ENCODE measurements around the gene KCNK6.

The KCNK6 gene

DNA sequence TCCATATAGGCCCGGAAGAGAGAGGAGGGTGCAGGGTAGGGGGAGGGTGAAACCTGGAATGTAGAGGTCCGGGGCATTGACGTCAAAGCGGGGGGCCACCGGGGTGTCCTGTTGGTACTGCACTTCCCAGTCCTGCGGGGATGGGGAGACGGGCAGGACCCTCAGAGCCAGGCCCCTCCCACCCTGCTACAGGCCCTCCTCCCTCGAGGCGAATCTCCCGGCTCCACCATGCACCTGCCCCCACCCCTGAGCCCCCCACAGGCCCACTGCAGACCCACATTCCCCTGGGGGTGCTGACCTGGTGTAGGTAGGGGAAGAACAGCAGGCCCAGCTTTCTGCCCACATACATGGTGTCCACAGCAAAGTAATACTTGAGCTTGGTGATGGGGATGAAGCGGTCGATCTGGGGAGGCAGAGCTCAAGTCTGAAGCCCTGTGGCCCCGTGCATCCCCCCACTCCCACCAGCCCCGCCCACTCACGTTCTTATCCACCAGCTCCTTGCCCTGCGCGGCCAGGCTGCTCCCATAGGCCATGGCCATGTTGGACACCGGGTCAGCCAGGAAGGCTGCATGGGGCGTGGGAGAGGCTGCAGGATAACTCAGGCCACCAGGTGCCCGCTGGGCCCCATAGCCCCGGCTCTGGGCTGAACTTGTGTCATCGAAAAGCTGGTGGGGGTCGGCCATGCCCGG, 10.6 kb upstream of the KCNK6 start:
- no peak for ATAC-seq (ENCODE audit: insufficient read depth, low read depth)
- H3K27ac ChIP-seq (ENCODE audit: low read length), result no peak overlapping the region
- H3K27me3 ChIP-seq (ENCODE audit: insufficient read depth, low read length, poor library complexity), result no peaks in the 10 kb centered on the region
- TF ChIP-seq EZH2 (IDR thresholded peaks at IDR 0.05; ENCODE audit: borderline replicate concordance, low read depth, low read length, severe bottlenecking), result no peak
- TF ChIP-seq, protein P1, sequence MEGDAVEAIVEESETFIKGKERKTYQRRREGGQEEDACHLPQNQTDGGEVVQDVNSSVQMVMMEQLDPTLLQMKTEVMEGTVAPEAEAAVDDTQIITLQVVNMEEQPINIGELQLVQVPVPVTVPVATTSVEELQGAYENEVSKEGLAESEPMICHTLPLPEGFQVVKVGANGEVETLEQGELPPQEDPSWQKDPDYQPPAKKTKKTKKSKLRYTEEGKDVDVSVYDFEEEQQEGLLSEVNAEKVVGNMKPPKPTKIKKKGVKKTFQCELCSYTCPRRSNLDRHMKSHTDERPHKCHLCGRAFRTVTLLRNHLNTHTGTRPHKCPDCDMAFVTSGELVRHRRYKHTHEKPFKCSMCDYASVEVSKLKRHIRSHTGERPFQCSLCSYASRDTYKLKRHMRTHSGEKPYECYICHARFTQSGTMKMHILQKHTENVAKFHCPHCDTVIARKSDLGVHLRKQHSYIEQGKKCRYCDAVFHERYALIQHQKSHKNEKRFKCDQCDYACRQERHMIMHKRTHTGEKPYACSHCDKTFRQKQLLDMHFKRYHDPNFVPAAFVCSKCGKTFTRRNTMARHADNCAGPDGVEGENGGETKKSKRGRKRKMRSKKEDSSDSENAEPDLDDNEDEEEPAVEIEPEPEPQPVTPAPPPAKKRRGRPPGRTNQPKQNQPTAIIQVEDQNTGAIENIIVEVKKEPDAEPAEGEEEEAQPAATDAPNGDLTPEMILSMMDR (IDR thresholded peaks at IDR 0.05; ENCODE audit: borderline replicate concordance, extremely low read depth, low read length, poor library complexity, severe bottlenecking), result no peak
- H3K79me2 ChIP-seq (ENCODE audit: insufficient read depth, low read length), result peaks cover 24% of the 10 kb centered on the region
- H3K9me3 ChIP-seq (ENCODE audit: insufficient read depth, low read length, severe bottlenecking), result no peaks in the 10 kb centered on the region
- no peak overlapping the region for H3K9ac ChIP-seq (ENCODE audit: low read depth, low read length)
- H3K4me1 ChIP-seq (ENCODE audit: insufficient read depth, low read length), result no peaks in the 10 kb centered on the region
- no peak overlapping the region for H3K4me2 ChIP-seq (ENCODE audit: insufficient read depth, low read length)
- no peak overlapping the region for H3K4me3 ChIP-seq (ENCODE audit: low read depth in 1 of 2, low read length in 2 of 2)
- H4K20me1 ChIP-seq (ENCODE audit: insufficient read depth, low read length), result 0 out of 2 replicates have a peak, but pooled peaks cover 9% of the 10 kb centered on the region
- peaks cover 41% of the 10 kb centered on the region for H3K36me3 ChIP-seq (ENCODE audit: insufficient read depth, low read length)
- DNase-seq, result no peak
- H2AFZ ChIP-seq (ENCODE audit: low read depth, low read length), result no peak overlapping the region

DNA sequence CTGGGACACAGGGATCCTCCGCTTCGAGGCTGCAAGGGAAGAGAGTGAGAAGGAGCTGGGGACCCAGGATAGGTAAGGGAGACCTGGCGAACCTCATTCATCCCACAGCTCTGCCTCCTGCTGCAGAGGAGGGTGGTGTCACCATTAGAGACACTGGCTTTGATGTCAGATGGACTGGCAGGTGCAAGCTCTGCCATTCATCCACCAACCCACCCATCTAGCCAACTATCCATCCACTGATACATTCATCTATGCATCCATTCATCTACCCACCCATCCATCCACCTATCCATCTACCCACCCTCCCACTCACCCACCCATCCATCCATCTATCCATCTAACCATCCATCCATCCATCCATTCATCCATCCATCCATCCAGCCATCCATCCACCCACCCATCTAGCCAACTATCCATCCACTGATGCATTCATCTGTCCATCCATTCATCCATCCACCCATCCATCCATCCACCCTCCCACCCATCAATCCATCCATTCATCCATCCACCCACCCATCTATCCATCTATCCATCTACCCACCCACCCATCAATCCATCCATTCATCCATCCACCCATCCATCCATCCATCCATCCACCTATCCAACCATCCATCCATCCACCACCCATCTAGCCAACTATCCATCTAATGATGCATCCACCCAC, 9.9 kb upstream of the KCNK6 start:
- Histone ChIP-seq H3K9me3 (ENCODE audit: insufficient read depth, low read length, severe bottlenecking) (no peaks in the 10 kb centered on the region), H2AFZ (ENCODE audit: low read depth, low read length) (no peak overlapping the region), H3K4me2 (ENCODE audit: insufficient read depth, low read length) (no peak overlapping the region), H3K27me3 (ENCODE audit: insufficient read depth, low read length, poor library complexity) (no peaks in the 10 kb centered on the region), H3K4me3 (ENCODE audit: low read depth in 1 of 2, low read length in 2 of 2) (no peak overlapping the region), H3K79me2 (ENCODE audit: insufficient read depth, low read length) (peaks cover 30% of the 10 kb centered on the region), H4K20me1 (ENCODE audit: insufficient read depth, low read length) (0 out of 2 replicates have a peak, but pooled peaks cover 9% of the 10 kb centered on the region), H3K36me3 (ENCODE audit: insufficient read depth, low read length) (peaks cover 38% of the 10 kb centered on the region), H3K9ac (ENCODE audit: low read depth, low read length) (no peak overlapping the region), H3K27ac (ENCODE audit: low read length) (no peak overlapping the region), H3K4me1 (ENCODE audit: insufficient read depth, low read length) (peaks cover 5% of the 10 kb centered on the region)
- DNase-seq (no peak), ATAC-seq (ENCODE audit: insufficient read depth, low read depth) (no peak)
- TF ChIP-seq EZH2 (IDR thresholded peaks at IDR 0.05; ENCODE audit: borderline replicate concordance, low read depth, low read length, severe bottlenecking), result no peak
- TF ChIP-seq, protein P1 (IDR thresholded peaks at IDR 0.05; ENCODE audit: borderline replicate concordance, extremely low read depth, low read length, poor library complexity, severe bottlenecking), result no peak

GRCh38 chr19:38310279-38310670, 9.4 kb upstream of the KCNK6 start:
- TF ChIP-seq EZH2 (IDR thresholded peaks at IDR 0.05; ENCODE audit: borderline replicate concordance, low read depth, low read length, severe bottlenecking), result no peak
- TF ChIP-seq, protein P1 (IDR thresholded peaks at IDR 0.05; ENCODE audit: borderline replicate concordance, extremely low read depth, low read length, poor library complexity, severe bottlenecking), result no peak
- no peak overlapping the region for H3K4me2 ChIP-seq (ENCODE audit: insufficient read depth, low read length)

More at GRCh38 chr19:38310279-38310670, 9.4 kb upstream of the KCNK6 start:
- H3K36me3 ChIP-seq (ENCODE audit: insufficient read depth, low read length), result peaks cover 33% of the 10 kb centered on the region
- peaks cover 36% of the 10 kb centered on the region for H3K79me2 ChIP-seq (ENCODE audit: insufficient read depth, low read length)
- no peak for ATAC-seq (ENCODE audit: insufficient read depth, low read depth)
- no peak overlapping the region for H3K27ac ChIP-seq (ENCODE audit: low read length)
- H3K9me3 ChIP-seq (ENCODE audit: insufficient read depth, low read length, severe bottlenecking), result no peaks in the 10 kb centered on the region
- H3K4me3 ChIP-seq (ENCODE audit: low read depth in 1 of 2, low read length in 2 of 2), result no peak overlapping the region
- H4K20me1 ChIP-seq (ENCODE audit: insufficient read depth, low read length), result 0 out of 2 replicates have a peak, but pooled peaks cover 9% of the 10 kb centered on the region
- DNase-seq, result no peak
- no peaks in the 10 kb centered on the region for H3K27me3 ChIP-seq (ENCODE audit: insufficient read depth, low read length, poor library complexity)
- no peak overlapping the region for H3K9ac ChIP-seq (ENCODE audit: low read depth, low read length)
- peaks cover 11% of the 10 kb centered on the region for H3K4me1 ChIP-seq (ENCODE audit: insufficient read depth, low read length)
- no peak overlapping the region for H2AFZ ChIP-seq (ENCODE audit: low read depth, low read length)
